ENCODE results near the gene MAP3K14. TPM values are rescaled to one million over a fixed set of nuclear protein-coding genes. Genes with fewer than 3 reads are reported as not detected.

MAP3K14 gene
- total RNA-seq, 2 experiments from 2014 or later = 31.6 to 31.9 TPM

DNA sequence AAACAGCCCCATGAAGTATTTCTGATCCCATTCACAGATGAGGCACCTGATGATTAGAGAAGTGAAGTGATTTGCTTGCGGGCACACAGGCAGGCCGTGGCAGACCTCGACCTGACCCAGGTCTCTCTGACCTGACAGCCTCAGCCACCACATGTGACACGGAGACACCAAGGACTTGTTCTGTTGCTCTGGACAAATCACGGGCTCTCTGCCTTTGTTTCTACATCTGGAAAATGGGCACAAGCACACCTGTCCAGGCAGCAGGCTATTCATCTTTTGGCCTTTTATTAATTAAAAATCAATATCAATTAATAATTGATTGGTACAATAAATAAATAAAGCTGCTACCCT lies 3.4 kb downstream of the MAP3K14 start:
- TF ChIP-seq, protein P1, sequence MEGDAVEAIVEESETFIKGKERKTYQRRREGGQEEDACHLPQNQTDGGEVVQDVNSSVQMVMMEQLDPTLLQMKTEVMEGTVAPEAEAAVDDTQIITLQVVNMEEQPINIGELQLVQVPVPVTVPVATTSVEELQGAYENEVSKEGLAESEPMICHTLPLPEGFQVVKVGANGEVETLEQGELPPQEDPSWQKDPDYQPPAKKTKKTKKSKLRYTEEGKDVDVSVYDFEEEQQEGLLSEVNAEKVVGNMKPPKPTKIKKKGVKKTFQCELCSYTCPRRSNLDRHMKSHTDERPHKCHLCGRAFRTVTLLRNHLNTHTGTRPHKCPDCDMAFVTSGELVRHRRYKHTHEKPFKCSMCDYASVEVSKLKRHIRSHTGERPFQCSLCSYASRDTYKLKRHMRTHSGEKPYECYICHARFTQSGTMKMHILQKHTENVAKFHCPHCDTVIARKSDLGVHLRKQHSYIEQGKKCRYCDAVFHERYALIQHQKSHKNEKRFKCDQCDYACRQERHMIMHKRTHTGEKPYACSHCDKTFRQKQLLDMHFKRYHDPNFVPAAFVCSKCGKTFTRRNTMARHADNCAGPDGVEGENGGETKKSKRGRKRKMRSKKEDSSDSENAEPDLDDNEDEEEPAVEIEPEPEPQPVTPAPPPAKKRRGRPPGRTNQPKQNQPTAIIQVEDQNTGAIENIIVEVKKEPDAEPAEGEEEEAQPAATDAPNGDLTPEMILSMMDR (IDR thresholded peaks at IDR 0.05) = no peak
- H3K36me3 Mint-ChIP-seq (ENCODE audit: low read depth) = peaks cover 63% of the 10 kb centered on the region

DNA sequence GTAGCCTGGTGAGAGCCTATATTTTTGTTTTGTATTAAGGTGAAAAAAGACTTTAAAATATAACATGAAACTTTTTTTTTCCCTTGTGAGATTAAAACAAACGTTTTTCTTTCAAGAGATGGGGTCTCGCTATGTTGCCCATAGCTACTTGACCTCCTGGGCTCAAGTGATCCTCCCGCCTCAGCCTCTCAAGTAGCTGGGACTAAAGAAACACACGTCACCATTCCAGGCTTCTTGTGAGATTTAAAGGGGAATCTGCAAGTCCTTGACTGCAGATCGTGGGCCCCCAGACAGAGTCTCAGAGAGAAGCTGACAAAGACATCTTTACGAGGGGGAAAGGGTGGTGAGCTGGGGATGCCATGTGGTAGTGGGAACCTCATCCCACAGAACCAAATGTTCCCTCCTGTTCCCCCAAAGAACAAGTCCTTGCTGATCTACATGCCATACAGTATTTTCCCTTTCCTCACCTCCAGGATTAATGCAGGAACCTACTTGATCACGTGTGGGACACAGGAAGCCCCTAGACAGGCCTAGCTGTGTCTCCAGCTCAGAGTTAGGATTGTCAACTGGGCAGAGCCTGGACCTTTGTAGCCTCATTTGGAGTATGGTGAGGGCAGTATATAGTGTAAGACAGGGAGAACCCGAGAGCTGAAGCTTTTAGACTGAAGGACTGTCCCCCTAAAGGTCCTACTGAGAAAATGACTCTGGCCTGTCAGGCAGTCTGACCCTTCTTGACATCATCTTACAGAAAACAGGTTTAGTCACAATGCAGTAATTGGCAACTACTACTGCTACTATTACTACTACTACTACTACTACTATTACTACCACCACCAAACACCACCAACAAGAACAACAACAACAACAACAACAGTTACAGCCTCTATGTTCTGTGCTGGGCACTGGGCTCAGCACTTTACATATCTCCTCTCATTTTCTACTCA lies 4.1 kb downstream of the MAP3K14 start:
- Mint-ChIP-seq H3K36me3 (ENCODE audit: low read depth) (peaks cover 70% of the 10 kb centered on the region), H3K9me3 (no peaks in the 10 kb centered on the region), H3K4me1 (ENCODE audit: low read depth) (peaks cover 61% of the 10 kb centered on the region), H3K27me3 (no peaks in the 10 kb centered on the region), H3K27ac (peak overlapping the region; percentile 94), H3K4me3 (peak overlapping the region; percentile 88)
- intact Hi-C loops (cut with micrococcal nuclease) = loop anchor here (5.0 kb wide), 1 partner anchor 35 kb away; no protein-coding TSS in a partner anchor
- DNase-seq (peak; percentile 49), ATAC-seq (no peak)
- ChIA-PET CTCF (interaction anchor here (0.6 to 6.7 kb wide), 19 partner anchors 10 to 177 kb away, joined by 3 to 47 read pairs (median 8); partner anchors contain the start of gene ACBD4), POLR2A (interaction anchor here (0.8 to 15.9 kb wide), 23 partner anchors 8 to 273 kb away, joined by 3 to 211 read pairs (median 5); partner anchors contain the start of genes FMNL1, HEXIM1 and HEXIM2)
- TF ChIP-seq, protein P1 (IDR thresholded peaks at IDR 0.05) = no peak

More for the DNA sequence above, 3.4 kb downstream of the MAP3K14 start:
- Mint-ChIP-seq H3K4me3 (peak overlapping the region; percentile 88), H3K9me3 (no peaks in the 10 kb centered on the region), H3K4me1 (ENCODE audit: low read depth) (peaks cover 58% of the 10 kb centered on the region), H3K27me3 (no peaks in the 10 kb centered on the region), H3K27ac (peak overlapping the region; percentile 94)
- no peak for DNase-seq
- intact Hi-C loops (cut with micrococcal nuclease) = loop anchor here (5.0 kb wide), 1 partner anchor 36 kb away; no protein-coding TSS in a partner anchor
- ChIA-PET CTCF (interaction anchor here (0.6 to 6.7 kb wide), 10 partner anchors 10 to 178 kb away, joined by 3 to 47 read pairs (median 10); partner anchors contain the start of gene ACBD4), POLR2A (interaction anchor here (0.9 to 15.9 kb wide), 14 partner anchors 9 to 178 kb away, joined by 3 to 211 read pairs (median 7); partner anchors contain the start of genes ACBD4, FMNL1 and HEXIM1)
- no peak for ATAC-seq

DNA sequence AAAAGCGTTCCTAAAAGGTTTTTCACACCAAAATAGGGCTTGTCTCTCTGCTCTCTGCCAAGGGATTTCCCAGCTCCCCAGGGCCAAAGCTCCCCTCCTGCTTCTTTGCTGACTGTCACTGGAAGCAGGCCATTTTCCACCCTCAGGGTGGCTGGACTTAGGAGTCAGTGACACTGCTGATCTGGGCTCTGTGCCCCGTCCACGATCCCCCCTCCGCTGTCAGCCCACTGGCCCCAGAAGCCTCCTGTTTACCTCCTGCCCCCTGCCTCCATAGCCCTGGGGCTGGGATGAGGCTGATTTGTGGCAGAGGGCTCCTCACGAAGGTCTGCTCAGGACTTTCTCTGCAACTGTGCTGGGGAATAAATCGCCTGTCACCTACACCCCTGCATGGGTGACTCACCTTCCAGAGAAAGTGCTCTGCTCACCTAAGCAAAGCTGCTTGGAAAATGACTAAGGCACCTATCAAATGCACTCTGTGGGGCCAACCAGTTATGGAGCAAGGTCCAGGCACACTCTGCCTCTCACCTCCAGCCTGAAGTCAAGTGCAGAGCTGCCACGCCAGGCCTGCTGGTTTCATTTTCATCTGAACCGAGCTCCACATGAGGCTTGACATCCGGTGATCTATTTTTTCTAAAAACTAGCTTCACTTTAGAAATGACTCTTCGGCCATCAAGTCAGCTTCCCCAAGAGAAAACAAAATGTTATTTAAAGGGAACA lies 4.9 kb downstream of the MAP3K14 start:
- peak overlapping the region; percentile 88 for H3K4me3 Mint-ChIP-seq
- CTCF ChIA-PET = interaction anchor here (0.7 to 6.7 kb wide), 21 partner anchors 9 to 177 kb away, joined by 3 to 47 read pairs (median 8); partner anchors contain the start of gene ACBD4
- ATAC-seq = peak; percentile 65
- H3K4me1 Mint-ChIP-seq (ENCODE audit: low read depth) = peaks cover 62% of the 10 kb centered on the region
- peak; percentile 96 for DNase-seq
- H3K27ac Mint-ChIP-seq = peak overlapping the region; percentile 94
- no peaks in the 10 kb centered on the region for H3K27me3 Mint-ChIP-seq
- POLR2A ChIA-PET = interaction anchor here (0.6 to 15.9 kb wide), 26 partner anchors 8 to 1117 kb away, joined by 3 to 211 read pairs (median 4); partner anchors contain the start of genes FMNL1, HEXIM1 and HEXIM2
- no peaks in the 10 kb centered on the region for H3K9me3 Mint-ChIP-seq
- TF ChIP-seq, protein P1 (IDR thresholded peaks at IDR 0.05) = no peak
- H3K36me3 Mint-ChIP-seq (ENCODE audit: low read depth) = peaks cover 76% of the 10 kb centered on the region
- intact Hi-C loops (cut with micrococcal nuclease) = loop anchor here (5.0 kb wide), 1 partner anchor 35 kb away; no protein-coding TSS in a partner anchor

DNA sequence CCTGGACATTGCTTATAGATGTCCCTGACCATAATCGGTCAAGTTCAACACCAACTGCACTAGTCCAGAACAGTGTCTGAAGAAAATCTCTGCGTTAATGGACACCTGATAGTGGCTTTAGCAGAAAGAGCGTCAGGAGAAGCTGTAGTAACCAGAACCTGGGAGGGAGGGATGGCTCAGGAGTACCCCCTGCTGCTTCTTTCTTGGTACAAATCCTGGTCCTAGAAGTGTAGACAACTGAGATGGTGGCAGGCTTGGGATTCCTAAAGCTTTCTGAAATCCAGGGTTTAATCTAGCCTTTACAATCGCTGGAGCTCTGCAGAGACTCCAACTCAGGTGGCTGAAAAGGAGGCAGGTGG lies 5.4 kb downstream of the MAP3K14 start:
- CTCF ChIA-PET = interaction anchor here (0.7 to 6.7 kb wide), 16 partner anchors 8 to 176 kb away, joined by 3 to 47 read pairs (median 10); partner anchors contain the start of gene ACBD4
- Mint-ChIP-seq H3K27me3 (no peaks in the 10 kb centered on the region), H3K4me3 (peak overlapping the region; percentile 88), H3K36me3 (ENCODE audit: low read depth) (peaks cover 78% of the 10 kb centered on the region), H3K9me3 (no peaks in the 10 kb centered on the region), H3K27ac (peak overlapping the region; percentile 94), H3K4me1 (ENCODE audit: low read depth) (peaks cover 67% of the 10 kb centered on the region)
- intact Hi-C loops (cut with micrococcal nuclease) = loop anchor here (5.0 kb wide), 1 partner anchor 34 kb away; no protein-coding TSS in a partner anchor
- TF ChIP-seq, protein P1 (IDR thresholded peaks at IDR 0.05) = no peak
- ATAC-seq = no peak
- no peak for DNase-seq
- POLR2A ChIA-PET = interaction anchor here (0.6 to 15.9 kb wide), 19 partner anchors 7 to 1116 kb away, joined by 3 to 211 read pairs (median 5); partner anchors contain the start of genes FMNL1 and HEXIM2
